Measurements from ENCODE around the gene ZNF417.
"Not testable (repeated sequence)": the region's sequence is repeated elsewhere in the genome, so short reads cannot be mapped to it uniquely, and the experiment has no call there.

ZNF417 gene

DNA sequence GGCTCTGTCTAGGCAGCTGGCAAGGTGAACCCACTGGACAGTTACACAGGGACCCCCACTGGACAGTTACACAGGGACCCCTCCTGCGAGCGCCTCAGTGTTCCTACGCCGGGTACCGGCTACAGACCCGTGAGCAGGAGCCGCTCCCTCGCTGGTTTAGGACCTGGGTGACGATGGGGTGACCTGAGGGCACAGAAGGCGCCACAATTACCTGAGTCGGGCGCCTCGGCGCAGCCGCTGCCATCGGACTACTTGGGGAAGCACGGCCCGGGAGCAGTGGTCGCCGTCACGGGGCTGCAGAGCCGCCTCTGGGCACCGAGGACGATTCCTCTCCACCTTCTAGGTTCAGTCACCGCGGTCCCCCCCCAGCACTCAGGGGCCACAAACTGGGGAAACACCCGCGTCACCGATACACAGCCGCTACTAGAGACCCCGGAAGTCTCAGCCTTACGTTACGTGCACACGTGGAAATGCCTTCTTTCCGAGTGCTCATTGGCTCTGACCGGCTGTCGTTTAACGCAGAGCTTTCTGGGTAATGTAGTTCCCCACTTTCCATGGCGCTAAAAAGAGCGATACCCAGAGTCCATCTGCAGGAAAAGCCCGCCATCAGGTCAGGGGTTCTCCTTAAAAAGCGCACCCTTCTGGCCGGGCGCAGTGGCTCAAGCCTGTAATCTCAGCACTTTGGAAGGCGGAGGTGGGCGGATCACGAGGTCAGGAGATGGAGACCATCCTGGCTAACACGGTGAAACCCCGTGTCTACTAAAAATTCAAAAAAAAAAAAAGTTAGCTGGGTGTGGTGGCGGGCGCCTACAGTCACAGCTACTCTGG lies at the start of gene ZNF417:
TSS of gene ZNF417 (minus strand) at position 425 of the 828 bp plus-strand sequence. CDS start at position 244, 181 bp downstream.
- peak within 1 kb of the TSS; percentile 88 for H3K4me3 ChIP-seq (ENCODE audit: low read depth, low read length)
- peaks cover 55% of the 10 kb centered on the region for H3K36me3 ChIP-seq (ENCODE audit: control insufficient read depth, insufficient read depth, low read length)
- H3K9ac ChIP-seq (ENCODE audit: low read length): peak within 1 kb of the TSS; percentile 88
- not testable (repeated sequence) for H3K4me1 ChIP-seq (ENCODE audit: control insufficient read depth, insufficient read depth, low read length); H3K27me3 ChIP-seq (ENCODE audit: control insufficient read depth, insufficient read depth, low read length); H3K9me3 ChIP-seq (ENCODE audit: control insufficient read depth, insufficient read depth, low read depth, low read length)
- H3K27ac ChIP-seq (ENCODE audit: low read depth, low read length): peak within 1 kb of the TSS; percentile 76

DNA sequence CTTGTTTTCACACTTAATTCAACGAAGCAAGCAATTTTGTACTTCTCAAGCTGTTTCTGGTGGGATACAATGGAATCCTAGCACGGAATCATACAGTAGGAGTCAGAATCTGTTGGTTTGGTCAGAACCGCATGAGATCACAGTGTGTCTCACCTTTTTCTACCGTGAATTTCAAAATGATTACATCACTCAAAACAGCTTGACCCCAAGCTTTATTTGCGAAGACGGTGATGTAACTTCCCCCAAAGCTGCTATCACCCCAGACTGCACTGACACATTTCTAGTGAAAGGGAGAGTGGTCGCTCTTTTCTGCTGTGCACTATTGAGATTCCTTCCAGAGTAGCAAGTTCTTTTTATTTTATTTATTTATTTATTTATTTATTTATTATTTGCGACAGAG lies 48.4 kb upstream of the ZNF417 start:
- no peaks in the 10 kb centered on the region for H3K36me3 ChIP-seq (ENCODE audit: control insufficient read depth, insufficient read depth, low read length)
- no peak overlapping the region for H3K9ac ChIP-seq (ENCODE audit: low read length)
- no peak overlapping the region for H3K27ac ChIP-seq (ENCODE audit: low read depth, low read length)
- H3K9me3 ChIP-seq (ENCODE audit: control insufficient read depth, insufficient read depth, low read depth, low read length): peaks cover 56% of the 10 kb centered on the region
- H3K4me1 ChIP-seq (ENCODE audit: control insufficient read depth, insufficient read depth, low read length): no peaks in the 10 kb centered on the region
- no peaks in the 10 kb centered on the region for H3K27me3 ChIP-seq (ENCODE audit: control insufficient read depth, insufficient read depth, low read length)
- no peak overlapping the region for H3K4me3 ChIP-seq (ENCODE audit: low read depth, low read length)

DNA sequence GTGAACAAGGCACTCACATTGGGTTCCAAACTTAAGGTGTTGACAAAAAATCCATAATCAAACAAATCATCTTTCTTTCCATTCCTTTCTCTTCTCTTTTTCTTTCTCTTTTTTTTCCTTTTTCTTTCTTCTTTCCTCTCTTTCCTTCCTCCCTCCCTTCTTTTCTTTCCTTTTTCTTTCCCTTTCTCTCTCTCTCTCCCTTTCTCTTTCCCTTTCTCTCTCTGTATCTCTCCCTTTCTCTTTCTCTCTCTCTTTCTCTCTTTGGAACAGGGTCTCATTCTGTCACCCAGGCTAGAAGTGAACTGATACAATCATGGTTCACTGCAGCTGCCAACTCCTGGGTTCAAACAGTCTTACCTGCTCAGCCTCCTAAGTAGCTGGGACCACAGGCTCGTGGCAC lies 45.4 kb upstream of the ZNF417 start:
- Histone ChIP-seq H3K9me3 (ENCODE audit: control insufficient read depth, insufficient read depth, low read depth, low read length) (peaks cover 52% of the 10 kb centered on the region), H3K27me3 (ENCODE audit: control insufficient read depth, insufficient read depth, low read length) (no peaks in the 10 kb centered on the region), H3K27ac (ENCODE audit: low read depth, low read length) (no peak overlapping the region), H3K9ac (ENCODE audit: low read length) (no peak overlapping the region), H3K4me1 (ENCODE audit: control insufficient read depth, insufficient read depth, low read length) (no peaks in the 10 kb centered on the region), H3K36me3 (ENCODE audit: control insufficient read depth, insufficient read depth, low read length) (no peaks in the 10 kb centered on the region), H3K4me3 (ENCODE audit: low read depth, low read length) (no peak overlapping the region)

DNA sequence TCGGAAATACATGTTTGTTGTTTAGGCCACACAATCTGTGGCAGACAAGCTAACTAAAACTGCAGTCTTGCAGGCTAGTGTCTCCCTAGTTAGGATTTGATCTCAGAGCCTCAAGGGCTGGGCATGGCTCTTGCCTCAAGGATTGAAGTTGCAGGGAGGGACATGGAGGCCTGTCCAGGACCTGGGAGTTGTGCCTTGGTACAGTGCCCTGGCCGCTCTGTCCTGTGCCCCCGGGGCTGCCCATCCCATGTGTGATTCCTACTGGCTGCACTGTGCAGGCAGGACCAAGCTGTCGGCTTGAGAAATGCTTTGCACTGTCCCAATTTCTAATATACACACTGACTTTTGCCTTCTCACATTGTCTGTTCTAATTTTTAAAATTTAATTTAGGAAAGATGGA lies 38.6 kb upstream of the ZNF417 start:
- Histone ChIP-seq H3K4me1 (ENCODE audit: control insufficient read depth, insufficient read depth, low read length) (no peaks in the 10 kb centered on the region), H3K27me3 (ENCODE audit: control insufficient read depth, insufficient read depth, low read length) (no peaks in the 10 kb centered on the region), H3K27ac (ENCODE audit: low read depth, low read length) (no peak overlapping the region), H3K4me3 (ENCODE audit: low read depth, low read length) (no peak overlapping the region), H3K9me3 (ENCODE audit: control insufficient read depth, insufficient read depth, low read depth, low read length) (peaks cover 60% of the 10 kb centered on the region), H3K36me3 (ENCODE audit: control insufficient read depth, insufficient read depth, low read length) (no peaks in the 10 kb centered on the region), H3K9ac (ENCODE audit: low read length) (no peak overlapping the region)

DNA sequence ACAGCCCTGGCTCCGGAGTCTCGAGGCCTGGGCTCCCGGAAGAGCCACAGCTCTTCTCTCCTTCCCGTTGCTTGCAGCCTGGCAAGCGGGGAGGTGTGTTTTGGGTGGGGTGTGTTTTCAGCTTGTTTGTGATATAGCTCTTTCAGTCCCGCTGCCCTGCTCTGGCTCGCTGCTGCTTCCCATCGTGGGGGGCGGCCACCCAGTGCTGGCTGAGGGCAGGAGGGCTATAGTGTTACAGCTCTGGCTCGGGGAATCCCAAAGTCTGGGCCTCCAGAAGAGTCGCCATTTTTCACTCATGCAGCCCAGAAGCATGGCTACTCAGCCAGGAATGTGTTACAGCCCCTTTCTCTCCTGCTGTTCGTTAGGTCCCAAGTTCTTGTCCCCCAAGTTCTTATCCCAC lies 33.3 kb upstream of the ZNF417 start:
- H3K27ac ChIP-seq (ENCODE audit: low read depth, low read length): no peak overlapping the region
- H3K4me1 ChIP-seq (ENCODE audit: control insufficient read depth, insufficient read depth, low read length): 0 out of 2 replicates have a peak, but pooled peaks cover 4% of the 10 kb centered on the region
- no peak overlapping the region for H3K4me3 ChIP-seq (ENCODE audit: low read depth, low read length)
- peaks cover 53% of the 10 kb centered on the region for H3K9me3 ChIP-seq (ENCODE audit: control insufficient read depth, insufficient read depth, low read depth, low read length)
- H3K36me3 ChIP-seq (ENCODE audit: control insufficient read depth, insufficient read depth, low read length): 0 out of 2 replicates have a peak, but pooled peaks cover 3% of the 10 kb centered on the region
- no peak overlapping the region for H3K9ac ChIP-seq (ENCODE audit: low read length)
- no peaks in the 10 kb centered on the region for H3K27me3 ChIP-seq (ENCODE audit: control insufficient read depth, insufficient read depth, low read length)

DNA sequence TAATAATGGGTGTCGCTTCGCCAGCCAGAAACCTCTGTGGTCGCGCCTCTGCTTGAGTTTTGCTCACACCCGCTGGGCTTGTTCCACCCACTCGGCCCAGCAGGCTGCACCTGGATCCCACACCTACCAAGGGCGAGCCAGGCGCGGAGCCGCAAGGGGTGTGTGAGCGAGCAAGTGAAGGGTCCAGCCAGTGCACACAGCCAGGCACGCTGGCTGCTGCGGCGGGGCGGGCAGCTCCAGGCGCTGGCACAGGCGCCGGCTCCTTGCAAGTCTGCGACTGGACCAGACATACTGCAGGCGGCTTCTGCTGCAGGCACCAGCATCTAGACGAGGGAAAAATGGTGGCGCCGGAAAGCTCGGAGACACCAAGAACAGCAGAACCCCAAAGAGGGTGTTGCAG lies 32.9 kb upstream of the ZNF417 start:
- peaks cover 49% of the 10 kb centered on the region for H3K9me3 ChIP-seq (ENCODE audit: control insufficient read depth, insufficient read depth, low read depth, low read length)

DNA sequence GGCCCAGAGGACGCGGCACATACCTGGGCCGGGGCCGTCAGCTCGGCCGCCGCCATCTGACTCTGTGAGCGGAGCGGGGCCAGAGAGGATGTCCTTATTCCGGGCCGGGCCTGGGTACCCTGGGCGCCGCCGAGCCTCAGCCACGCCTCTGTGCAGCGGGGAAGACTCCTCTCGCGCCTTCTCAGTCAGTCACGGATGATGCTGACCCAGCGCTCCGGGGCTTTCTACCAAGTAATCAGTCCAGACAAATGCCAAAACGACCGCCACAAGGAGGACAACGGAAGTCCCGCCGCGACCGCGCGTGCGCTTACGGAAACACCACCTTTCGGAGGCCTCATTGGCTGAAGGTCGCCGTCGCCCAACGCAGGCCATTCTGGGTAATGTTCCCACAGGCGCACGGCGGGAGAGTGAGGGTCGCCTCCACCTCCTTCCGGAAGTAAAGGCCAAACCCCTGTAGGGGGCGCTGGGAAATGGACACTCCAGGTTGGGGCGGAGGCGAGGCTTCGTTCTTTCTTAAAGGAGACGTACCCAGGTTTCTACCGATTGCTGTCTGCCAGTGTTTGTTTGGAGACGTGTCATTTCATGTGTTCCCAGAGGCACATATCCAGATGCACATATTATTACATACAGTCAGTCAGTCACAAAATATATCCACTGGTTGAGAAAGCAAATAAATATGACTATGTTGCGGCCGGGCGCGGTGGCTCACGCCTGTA lies 31.2 kb upstream of the ZNF417 start, which contains the start of gene ZNF256:
TSS of gene ZNF256 (minus strand) at position 288 of the 716 bp plus-strand sequence. CDS start at position 56, 232 bp downstream.
- peak within 1 kb of the TSS; percentile 89 for H3K4me3 ChIP-seq (ENCODE audit: low read depth, low read length)
- H3K9me3 ChIP-seq (ENCODE audit: control insufficient read depth, insufficient read depth, low read depth, low read length): peaks cover 51% of the 10 kb centered on the region
- peak within 1 kb of the TSS; percentile 81 for H3K27ac ChIP-seq (ENCODE audit: low read depth, low read length)
- peak within 1 kb of the TSS; percentile 89 for H3K9ac ChIP-seq (ENCODE audit: low read length)
- H3K4me1 ChIP-seq (ENCODE audit: control insufficient read depth, insufficient read depth, low read length): 0 out of 2 replicates have a peak, but pooled peaks cover 4% of the 10 kb centered on the region
- H3K27me3 ChIP-seq (ENCODE audit: control insufficient read depth, insufficient read depth, low read length): no peaks in the 10 kb centered on the region
- H3K36me3 ChIP-seq (ENCODE audit: control insufficient read depth, insufficient read depth, low read length): peaks cover 21% of the 10 kb centered on the region

More for the DNA sequence above, 32.9 kb upstream of the ZNF417 start:
- no peak overlapping the region for H3K4me3 ChIP-seq (ENCODE audit: low read depth, low read length)
- H3K9ac ChIP-seq (ENCODE audit: low read length): no peak overlapping the region
- H3K27me3 ChIP-seq (ENCODE audit: control insufficient read depth, insufficient read depth, low read length): no peaks in the 10 kb centered on the region
- no peak overlapping the region for H3K27ac ChIP-seq (ENCODE audit: low read depth, low read length)
- H3K4me1 ChIP-seq (ENCODE audit: control insufficient read depth, insufficient read depth, low read length): 0 out of 2 replicates have a peak, but pooled peaks cover 4% of the 10 kb centered on the region
- peaks cover 3% of the 10 kb centered on the region for H3K36me3 ChIP-seq (ENCODE audit: control insufficient read depth, insufficient read depth, low read length)

DNA sequence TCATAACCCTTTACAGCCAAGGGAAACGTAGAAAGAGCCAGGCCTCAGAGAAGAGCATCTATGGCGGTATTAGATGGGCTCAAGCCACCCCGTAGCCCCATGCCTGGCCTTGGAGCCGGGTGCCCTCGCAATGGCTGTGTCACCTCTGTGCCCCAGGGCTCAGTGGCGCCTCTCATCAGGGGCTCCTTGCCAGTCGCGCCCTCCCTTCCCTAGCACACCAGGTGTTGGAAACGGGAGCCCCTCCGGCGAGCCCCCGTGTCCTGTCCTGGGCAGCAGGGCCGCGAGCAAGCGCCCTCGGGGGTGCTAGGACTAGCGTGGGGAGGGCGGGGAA lies 30.7 kb upstream of the ZNF417 start:
- Histone ChIP-seq H3K4me3 (ENCODE audit: low read depth, low read length) (peak overlapping the region; percentile 89), H3K9ac (ENCODE audit: low read length) (peak overlapping the region; percentile 89), H3K27me3 (ENCODE audit: control insufficient read depth, insufficient read depth, low read length) (no peaks in the 10 kb centered on the region), H3K4me1 (ENCODE audit: control insufficient read depth, insufficient read depth, low read length) (0 out of 2 replicates have a peak, but pooled peaks cover 4% of the 10 kb centered on the region), H3K27ac (ENCODE audit: low read depth, low read length) (peak overlapping the region; percentile 81), H3K36me3 (ENCODE audit: control insufficient read depth, insufficient read depth, low read length) (peaks cover 26% of the 10 kb centered on the region), H3K9me3 (ENCODE audit: control insufficient read depth, insufficient read depth, low read depth, low read length) (peaks cover 53% of the 10 kb centered on the region)

DNA sequence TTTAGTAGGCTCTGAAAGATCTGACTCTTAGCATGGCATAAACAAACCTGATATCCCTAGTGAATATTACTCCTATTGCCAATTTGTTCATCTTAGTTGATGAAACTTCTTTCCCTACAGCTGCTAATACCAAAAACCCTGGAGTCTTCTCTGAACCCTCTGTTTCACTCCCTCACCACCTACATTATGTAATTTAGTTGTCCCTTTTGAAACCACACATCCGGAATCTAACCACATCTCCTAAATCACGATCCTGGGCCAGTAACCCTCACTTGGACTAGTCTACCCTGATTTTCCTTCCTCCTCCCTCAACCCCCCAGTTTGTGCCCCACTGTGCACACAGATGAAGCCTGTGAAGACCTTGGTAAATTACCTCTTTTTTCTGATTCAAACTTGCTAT lies 29.9 kb upstream of the ZNF417 start:
- H3K36me3 ChIP-seq (ENCODE audit: control insufficient read depth, insufficient read depth, low read length): peaks cover 33% of the 10 kb centered on the region
- H3K27ac ChIP-seq (ENCODE audit: low read depth, low read length): no peak overlapping the region
- H3K27me3 ChIP-seq (ENCODE audit: control insufficient read depth, insufficient read depth, low read length): no peaks in the 10 kb centered on the region
- H3K4me1 ChIP-seq (ENCODE audit: control insufficient read depth, insufficient read depth, low read length): 0 out of 2 replicates have a peak, but pooled peaks cover 4% of the 10 kb centered on the region
- H3K4me3 ChIP-seq (ENCODE audit: low read depth, low read length): peak overlapping the region; percentile 89
- H3K9me3 ChIP-seq (ENCODE audit: control insufficient read depth, insufficient read depth, low read depth, low read length): peaks cover 59% of the 10 kb centered on the region
- peak overlapping the region; percentile 89 for H3K9ac ChIP-seq (ENCODE audit: low read length)

DNA sequence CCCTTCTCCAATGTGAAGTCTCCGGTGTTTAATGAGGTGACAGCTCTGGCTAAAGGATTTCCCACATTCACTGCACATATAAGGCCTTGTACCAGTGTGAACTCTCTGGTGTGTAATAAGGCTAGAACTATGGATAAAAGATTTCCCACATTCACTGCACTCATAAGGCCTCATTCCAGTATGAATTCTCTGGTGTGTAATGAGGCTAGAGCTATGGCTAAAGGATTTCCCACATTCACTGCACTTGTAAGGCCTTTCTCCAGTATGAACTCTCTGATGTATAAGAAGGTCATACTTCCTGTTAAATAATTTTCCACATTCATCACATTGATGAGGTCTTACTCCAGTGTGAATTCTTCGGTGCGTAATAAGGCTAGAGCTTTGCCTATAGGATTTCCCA lies 25.2 kb upstream of the ZNF417 start:
- Histone ChIP-seq H3K36me3 (ENCODE audit: control insufficient read depth, insufficient read depth, low read length) (peaks cover 48% of the 10 kb centered on the region), H3K9me3 (ENCODE audit: control insufficient read depth, insufficient read depth, low read depth, low read length) (peaks cover 42% of the 10 kb centered on the region)

DNA sequence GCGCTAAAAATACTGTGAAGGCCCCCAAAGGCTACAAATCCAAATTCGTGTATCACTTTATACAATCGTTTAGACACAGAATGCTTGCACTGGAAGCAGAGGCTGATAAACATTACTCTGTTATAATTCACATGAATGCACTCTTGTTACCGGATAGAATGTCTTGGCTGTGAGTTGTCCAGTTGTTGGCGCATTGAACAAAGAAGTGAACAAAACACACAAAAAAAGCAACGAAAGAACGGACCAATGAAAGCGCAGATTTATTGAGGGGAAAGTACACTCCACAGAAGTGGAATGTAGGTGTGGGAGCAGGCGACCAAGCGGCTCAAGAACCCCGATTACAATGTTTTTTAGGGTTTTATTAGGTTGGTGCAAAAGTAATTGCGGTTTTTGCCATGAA lies 19.3 kb upstream of the ZNF417 start:
- Histone ChIP-seq H3K36me3 (ENCODE audit: control insufficient read depth, insufficient read depth, low read length) (peaks cover 36% of the 10 kb centered on the region), H3K27ac (ENCODE audit: low read depth, low read length) (no peak overlapping the region), H3K27me3 (ENCODE audit: control insufficient read depth, insufficient read depth, low read length) (no peaks in the 10 kb centered on the region), H3K9ac (ENCODE audit: low read length) (no peak overlapping the region), H3K4me3 (ENCODE audit: low read depth, low read length) (peak overlapping the region; percentile 83; the same call in 1 of the 2 replicates), H3K9me3 (ENCODE audit: control insufficient read depth, insufficient read depth, low read depth, low read length) (peaks cover 21% of the 10 kb centered on the region; the same call in 1 of the 2 replicates), H3K4me1 (ENCODE audit: control insufficient read depth, insufficient read depth, low read length) (no peaks in the 10 kb centered on the region)

More for the DNA sequence above, 25.2 kb upstream of the ZNF417 start:
- Histone ChIP-seq H3K27ac (ENCODE audit: low read depth, low read length) (no peak overlapping the region), H3K27me3 (ENCODE audit: control insufficient read depth, insufficient read depth, low read length) (no peaks in the 10 kb centered on the region), H3K4me3 (ENCODE audit: low read depth, low read length) (no peak overlapping the region), H3K9ac (ENCODE audit: low read length) (no peak overlapping the region), H3K4me1 (ENCODE audit: control insufficient read depth, insufficient read depth, low read length) (0 out of 2 replicates have a peak, but pooled peaks cover 4% of the 10 kb centered on the region)
